ACC112 (cell line): ENCODE data around the gene MAJIN.
"Not testable (repeated sequence)": the region's sequence is repeated elsewhere in the genome, so short reads cannot be mapped to it uniquely, and the experiment has no call there.

Experiments used
- H2AFZ ChIP-seq: fragments of 200-600 bp; sonication (generic); one replicate; pipeline ENCODE4 v1.6.0; 2017; ENCODE audit warnings: antibody characterized with exemption, low read length; ENCODE audit not compliant: unreplicated experiment
- H3K27ac ChIP-seq: fragments of 200-600 bp; sonication (generic); 2 replicates; pipeline ENCODE4 v1.5.1; 2014; ENCODE audit warnings: low read depth, mild to moderate bottlenecking, antibody characterized with exemption, low read length, moderate library complexity
- H3K27me3 ChIP-seq: fragments of 200-600 bp; sonication (generic); 2 replicates; pipeline ENCODE4 v1.6.1; 2014; ENCODE audit warnings: mild to moderate bottlenecking, antibody characterized with exemption, low read length, moderate library complexity, mixed read lengths; ENCODE audit not compliant: insufficient read depth
- H3K36me3 ChIP-seq: fragments of 200-600 bp; sonication (generic); 2 replicates; pipeline ENCODE4 v1.6.1; 2016; ENCODE audit warnings: mild to moderate bottlenecking, antibody characterized with exemption, low read length, moderate library complexity, mixed read lengths; ENCODE audit not compliant: insufficient read depth
- H3K4me1 ChIP-seq: fragments of 200-600 bp; sonication (generic); one replicate; pipeline ENCODE4 v1.6.1; 2016; ENCODE audit warnings: low read length, mixed read lengths; ENCODE audit not compliant: insufficient read depth, unreplicated experiment, control insufficient read depth
- H3K4me3 ChIP-seq: fragments of 200-600 bp; sonication (generic); 2 replicates; pipeline ENCODE4 v1.5.1; 2014; ENCODE audit warnings: mild to moderate bottlenecking, low read depth, low read length
- H3K79me2 ChIP-seq: fragments of 200-600 bp; sonication (generic); one replicate; pipeline ENCODE4 v1.6.0; 2016; ENCODE audit warnings: low read length; ENCODE audit not compliant: control insufficient read depth, unreplicated experiment, insufficient read depth

The MAJIN gene

DNA sequence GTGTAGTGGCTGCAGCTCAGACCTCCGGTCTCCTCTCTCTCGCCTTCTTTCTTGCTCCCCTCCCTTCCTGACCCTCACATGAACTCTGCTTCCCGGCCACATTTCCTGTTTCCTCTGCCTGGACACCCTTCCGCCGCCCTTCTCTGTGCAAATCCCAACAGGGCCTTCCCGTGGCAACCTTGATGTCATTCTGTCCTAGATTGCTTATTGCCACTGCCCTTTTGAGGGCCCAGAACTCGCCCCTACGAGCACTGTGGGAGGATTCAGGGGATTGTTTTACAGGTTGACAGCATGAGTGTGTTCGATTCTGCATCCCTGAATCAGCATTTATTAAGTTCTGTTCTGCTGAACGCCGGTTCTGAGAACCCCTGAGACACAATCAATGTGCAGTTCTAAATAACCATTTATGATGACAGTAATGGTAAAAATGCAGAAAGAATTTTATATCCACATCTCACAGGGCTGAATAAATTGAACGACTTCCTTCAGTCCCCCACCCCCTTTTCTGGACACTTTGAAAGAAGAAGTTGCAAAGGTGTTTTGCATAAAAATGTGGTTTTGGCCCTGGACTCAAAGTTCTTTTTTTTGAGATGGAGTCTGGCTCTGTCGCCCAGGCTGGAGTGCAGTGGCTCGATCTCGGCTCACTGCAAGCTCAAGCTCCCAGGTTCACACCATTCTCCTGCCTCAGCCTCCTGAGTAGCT is 18.5 kb upstream of the MAJIN start:
- no peaks in the 10 kb centered on the region for H3K27me3 ChIP-seq
- H3K36me3 ChIP-seq, result no peaks in the 10 kb centered on the region
- no peak overlapping the region for H3K4me3 ChIP-seq
- H3K79me2 ChIP-seq, result no peaks in the 10 kb centered on the region
- H3K27ac ChIP-seq, result no peak overlapping the region
- H3K4me1 ChIP-seq, result peaks cover 7% of the 10 kb centered on the region
- no peak overlapping the region for H2AFZ ChIP-seq

DNA sequence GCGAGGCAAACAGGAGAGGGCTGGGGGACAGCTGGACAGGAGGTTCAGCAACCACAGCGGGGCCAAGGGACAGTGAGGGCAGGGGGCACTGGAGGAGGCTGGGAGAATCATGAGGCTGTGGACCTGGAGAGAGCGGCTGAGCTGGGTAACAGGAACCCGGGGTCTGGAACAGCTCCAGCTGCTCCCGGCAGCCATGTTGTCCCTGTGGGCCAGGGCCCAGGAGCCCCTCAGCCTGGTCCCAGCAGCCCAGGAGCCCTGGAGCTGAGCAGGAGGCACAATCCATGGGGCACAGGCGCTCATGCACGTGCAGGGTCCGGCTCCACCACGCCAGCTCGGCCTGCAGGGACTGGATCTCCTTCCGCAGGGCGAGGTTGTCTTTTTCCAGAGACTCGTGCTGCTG is 17.5 kb upstream of the MAJIN start:
- H3K4me3 ChIP-seq, result no peak overlapping the region
- no peaks in the 10 kb centered on the region for H3K36me3 ChIP-seq
- H3K27me3 ChIP-seq, result no peaks in the 10 kb centered on the region
- H3K27ac ChIP-seq, result no peak overlapping the region
- H3K4me1 ChIP-seq, result peaks cover 7% of the 10 kb centered on the region
- no peak overlapping the region for H2AFZ ChIP-seq
- H3K79me2 ChIP-seq, result no peaks in the 10 kb centered on the region

DNA sequence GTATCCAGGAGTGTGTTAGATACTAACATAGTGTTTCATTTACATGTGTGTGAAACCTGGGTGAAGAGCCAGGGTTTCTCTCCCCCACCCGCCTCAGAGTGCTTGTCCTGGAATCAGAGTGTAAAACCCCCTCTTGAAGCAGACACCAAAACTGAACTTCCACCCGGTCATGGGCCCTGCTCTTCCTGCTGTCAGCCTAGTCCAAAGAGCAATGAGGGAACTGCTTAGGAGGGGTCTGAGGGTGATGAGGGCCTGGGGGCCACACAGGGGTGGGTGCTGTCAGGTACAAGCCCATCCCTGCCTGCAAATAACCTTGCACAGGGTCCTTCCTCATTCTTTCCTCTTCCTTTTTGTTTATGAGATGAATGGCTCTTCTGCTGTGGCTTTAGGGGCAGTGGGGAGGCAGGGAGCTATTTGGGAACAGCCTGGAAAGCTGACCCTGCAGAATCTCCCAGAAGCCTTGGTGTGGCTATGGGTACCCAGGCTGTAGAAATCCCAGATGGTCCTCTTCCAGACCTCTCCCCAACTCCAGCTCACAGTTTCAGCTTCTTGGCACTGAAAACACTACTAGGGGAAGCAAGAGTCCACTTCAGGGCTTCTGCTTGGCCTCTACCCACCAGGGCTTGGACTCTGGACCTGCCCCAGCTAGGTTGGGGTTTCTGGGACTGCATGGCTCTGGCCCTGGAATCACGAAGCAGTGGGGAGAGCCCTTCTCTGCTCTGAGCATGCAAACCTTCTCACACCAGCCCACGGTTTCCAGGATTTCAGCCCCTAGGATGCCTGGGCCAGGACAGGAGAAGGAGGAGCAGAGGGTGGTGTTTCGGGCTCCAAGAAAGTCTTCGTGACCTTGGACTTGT is 16.3 kb upstream of the MAJIN start:
- no peaks in the 10 kb centered on the region for H3K36me3 ChIP-seq
- H3K4me1 ChIP-seq, result peaks cover 7% of the 10 kb centered on the region
- no peak overlapping the region for H3K27ac ChIP-seq
- no peaks in the 10 kb centered on the region for H3K27me3 ChIP-seq
- H3K4me3 ChIP-seq, result no peak overlapping the region
- H3K79me2 ChIP-seq, result no peaks in the 10 kb centered on the region
- H2AFZ ChIP-seq, result no peak overlapping the region

DNA sequence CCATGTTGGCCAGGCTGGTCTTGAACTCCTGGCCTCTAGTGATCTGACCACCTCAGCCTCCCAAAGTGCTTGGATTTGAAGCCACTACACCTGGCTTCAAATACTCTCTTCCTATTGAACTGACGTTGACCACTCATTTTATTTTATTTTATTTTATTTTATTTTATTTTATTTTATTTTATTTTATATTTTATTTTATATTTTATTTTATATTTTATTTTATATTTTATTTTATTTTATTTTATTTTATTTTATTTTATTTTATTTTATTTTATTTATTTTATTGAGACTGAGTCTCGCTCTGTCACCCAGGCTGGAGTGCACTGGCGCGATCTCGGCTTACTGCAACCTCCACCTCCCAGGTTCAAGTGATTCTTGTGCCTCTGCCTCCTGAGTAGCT is 11.4 kb upstream of the MAJIN start:
- peaks cover 13% of the 10 kb centered on the region for H3K27me3 ChIP-seq
- H3K4me3 ChIP-seq, H3K79me2 ChIP-seq: not testable (repeated sequence)

DNA sequence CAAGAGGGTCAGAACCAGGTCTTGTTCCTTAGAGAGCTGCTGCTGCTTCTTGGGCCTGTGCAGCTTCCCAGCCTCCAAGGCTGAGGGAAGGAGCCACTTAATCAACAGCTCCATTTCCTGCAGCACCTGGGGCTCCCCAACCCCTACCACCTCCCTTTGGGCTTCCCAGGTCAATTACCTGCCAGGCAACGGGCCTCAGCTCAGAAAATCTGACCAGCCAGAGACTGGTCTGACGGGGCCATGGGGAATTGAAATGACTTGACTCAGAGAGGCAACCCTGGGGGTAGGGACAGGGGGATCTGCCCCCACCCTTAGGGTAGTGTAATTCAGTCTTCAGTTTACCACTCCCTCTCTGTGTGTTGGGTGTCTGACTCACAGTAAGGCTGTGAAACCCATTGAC is 4.7 kb upstream of the MAJIN start:
- no peak overlapping the region for H3K27ac ChIP-seq
- H2AFZ ChIP-seq, result no peak overlapping the region
- peaks cover 5% of the 10 kb centered on the region; the same call in 1 of the 2 replicates for H3K27me3 ChIP-seq
- H3K4me3 ChIP-seq, result no peak overlapping the region
- H3K36me3 ChIP-seq, result no peaks in the 10 kb centered on the region
- H3K4me1 ChIP-seq, result no peaks in the 10 kb centered on the region
- H3K79me2 ChIP-seq, result no peaks in the 10 kb centered on the region

More for the DNA sequence above, 11.4 kb upstream of the MAJIN start:
- H3K4me1 ChIP-seq, H2AFZ ChIP-seq, H3K27ac ChIP-seq, H3K36me3 ChIP-seq: not testable (repeated sequence)

DNA sequence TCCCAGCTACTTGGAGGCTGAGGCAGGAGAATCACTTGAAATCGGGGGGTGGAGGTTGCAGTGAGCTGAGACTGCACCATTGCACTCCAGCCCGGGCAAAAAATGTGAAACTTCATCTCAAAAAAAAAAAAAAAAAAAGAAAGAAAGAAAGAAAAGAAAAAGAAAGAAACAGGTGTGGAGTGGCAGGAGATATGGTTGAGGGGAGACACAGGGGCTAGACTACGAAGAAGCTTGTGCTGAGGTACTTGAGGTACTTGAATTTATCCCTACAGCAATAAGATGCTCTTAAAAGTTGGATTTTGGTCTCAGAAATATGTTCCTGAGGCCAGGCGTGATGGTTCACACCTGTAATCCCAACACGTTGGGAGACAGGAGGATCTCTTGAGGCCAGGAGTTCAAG is 2.2 kb upstream of the MAJIN start:
- Histone ChIP-seq H3K36me3 (no peaks in the 10 kb centered on the region), H3K27ac (no peak overlapping the region), H3K79me2 (no peaks in the 10 kb centered on the region), H3K4me1 (peaks cover 4% of the 10 kb centered on the region), H3K27me3 (no peaks in the 10 kb centered on the region), H3K4me3 (no peak overlapping the region), H2AFZ (no peak overlapping the region)

DNA sequence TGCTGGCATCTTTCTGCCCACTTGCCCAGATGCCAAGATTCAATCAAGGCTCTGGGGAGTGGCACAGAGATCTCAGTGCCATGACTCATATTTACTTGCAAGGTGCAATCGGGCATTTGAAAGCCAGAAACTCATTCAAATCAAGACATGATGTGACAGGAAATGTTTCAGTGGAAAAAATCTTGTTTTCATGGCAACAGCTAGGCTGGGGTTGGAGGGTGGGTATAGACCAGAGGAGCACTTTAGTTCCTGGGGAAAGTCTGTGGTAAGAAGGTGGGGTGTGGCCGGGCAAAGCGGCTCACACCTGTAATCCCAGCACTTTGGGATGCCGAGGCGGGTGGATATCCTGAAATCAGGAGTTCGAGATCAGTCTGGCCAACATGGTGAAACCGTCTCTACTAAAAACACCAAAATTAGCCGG is 1.2 kb downstream of the MAJIN start:
- H3K4me3 ChIP-seq, result no peak overlapping the region
- no peak overlapping the region for H3K27ac ChIP-seq
- H3K79me2 ChIP-seq, result no peaks in the 10 kb centered on the region
- H3K4me1 ChIP-seq, result peaks cover 4% of the 10 kb centered on the region
- no peaks in the 10 kb centered on the region for H3K27me3 ChIP-seq
- H2AFZ ChIP-seq, result no peak overlapping the region
- no peaks in the 10 kb centered on the region for H3K36me3 ChIP-seq

DNA sequence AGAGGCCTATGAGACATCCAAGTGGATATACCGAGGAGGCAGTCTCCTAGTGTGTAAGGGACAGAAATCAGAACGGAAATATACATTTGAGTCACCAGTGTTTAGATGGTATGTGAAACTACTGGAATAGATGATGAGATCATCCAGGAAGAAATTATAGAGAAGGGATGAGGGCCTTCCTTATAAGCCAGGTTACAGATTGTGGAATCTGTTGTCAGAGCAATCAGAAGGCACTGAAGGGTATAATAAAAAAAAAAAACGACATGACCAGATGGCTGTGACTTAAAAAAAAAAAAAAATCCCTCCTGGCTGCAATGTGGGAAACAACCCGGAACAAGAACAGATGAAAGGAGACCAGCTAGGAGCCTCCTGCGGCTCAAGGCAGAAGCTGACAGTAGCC is 2.7 kb downstream of the MAJIN start:
- H3K27ac ChIP-seq, result no peak overlapping the region

DNA sequence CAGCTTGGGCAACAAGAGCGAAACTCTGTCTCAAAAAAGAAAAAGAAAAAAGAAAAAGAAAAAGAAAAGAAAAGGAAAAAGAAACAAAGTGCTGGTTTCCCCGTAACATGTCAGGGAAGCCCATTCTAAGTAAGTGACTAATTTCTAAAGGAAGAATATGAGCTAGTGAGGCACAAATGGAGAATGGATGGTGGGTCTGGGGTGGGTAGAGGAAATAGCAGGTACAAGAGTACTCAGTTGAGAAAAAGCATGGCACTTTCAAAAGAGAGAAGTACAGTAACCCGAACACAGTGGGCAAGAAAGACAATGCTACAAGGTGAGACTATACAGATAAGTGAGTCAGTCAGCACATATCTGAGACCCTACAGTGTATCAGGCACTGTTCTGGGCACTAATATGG is 4.5 kb downstream of the MAJIN start:
- no peaks in the 10 kb centered on the region; the same call in 1 of the 2 replicates for H3K27me3 ChIP-seq
- no peak overlapping the region for H3K27ac ChIP-seq
- no peaks in the 10 kb centered on the region for H3K79me2 ChIP-seq
- no peak overlapping the region for H3K4me3 ChIP-seq
- H3K4me1 ChIP-seq, result peaks cover 4% of the 10 kb centered on the region
- H2AFZ ChIP-seq, result no peak overlapping the region
- no peaks in the 10 kb centered on the region for H3K36me3 ChIP-seq

More for the DNA sequence above, 2.7 kb downstream of the MAJIN start:
- Histone ChIP-seq H3K79me2 (no peaks in the 10 kb centered on the region), H2AFZ (no peak overlapping the region), H3K4me1 (peaks cover 4% of the 10 kb centered on the region), H3K27me3 (no peaks in the 10 kb centered on the region), H3K36me3 (no peaks in the 10 kb centered on the region), H3K4me3 (no peak overlapping the region)

DNA sequence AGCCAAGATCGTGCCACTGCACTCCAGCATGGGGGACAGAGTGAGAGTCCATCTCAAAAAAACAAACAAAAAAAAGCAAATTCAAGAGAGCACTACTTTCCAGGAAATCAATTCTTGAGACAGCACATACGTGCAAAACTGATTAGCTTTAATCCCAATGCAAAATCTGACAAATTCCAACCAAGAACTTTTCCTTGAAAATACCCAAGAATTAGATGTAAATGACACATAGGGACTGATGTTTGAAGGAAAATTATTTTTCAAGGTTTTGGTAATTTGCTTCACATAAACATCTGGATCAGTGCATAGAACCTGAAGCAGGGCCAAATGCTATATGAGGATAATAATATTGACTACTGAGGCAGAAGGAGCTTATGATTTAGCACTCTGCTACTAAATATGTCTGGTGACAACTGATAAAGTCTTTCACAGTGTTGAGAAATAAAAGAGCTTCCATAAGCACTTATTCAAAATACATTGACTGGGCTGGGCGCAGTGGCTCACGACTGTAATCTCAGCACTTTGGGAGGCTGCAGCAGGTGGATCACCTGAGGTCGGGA is 8.8 kb downstream of the MAJIN start:
- no peaks in the 10 kb centered on the region for H3K36me3 ChIP-seq
- H2AFZ ChIP-seq, result no peak overlapping the region
- no peaks in the 10 kb centered on the region for H3K79me2 ChIP-seq
- H3K27ac ChIP-seq, result no peak overlapping the region
- H3K4me3 ChIP-seq, result no peak overlapping the region
- no peaks in the 10 kb centered on the region; the same call in 1 of the 2 replicates for H3K27me3 ChIP-seq
- no peaks in the 10 kb centered on the region for H3K4me1 ChIP-seq
